GM12892 (cell line): Measurements from ENCODE around the gene PLA2G2D.

Experiments
- POLR2A ChIP-seq: IDR thresholded peaks from 2 replicates; pipeline ENCODE4 v1.6.1; 2011; ENCODE audit warnings: low read depth, low read length, control low read depth
- POLR2AphosphoS5 ChIP-seq: IDR thresholded peaks from 2 replicates; pipeline ENCODE4 v1.6.1; 2011; ENCODE audit warnings: low read depth, low read length, control low read depth

GRCh38 chr1:20079661-20080305, 39.6 kb downstream of the PLA2G2D start:
- no peak for TF ChIP-seq POLR2AphosphoS5
- no peak for TF ChIP-seq POLR2A
